Measurements from ENCODE around the gene ATP6AP1. TPM values are rescaled to one million over a fixed set of nuclear protein-coding genes. Genes with fewer than 3 reads are reported as not detected.
A peak's percentile ranks its signal among the peaks of the same experiment; 100 is the strongest.

ATP6AP1 gene
- total and polyA plus RNA-seq, 2 of the 13 experiments (the other 11 are each of a cell fraction or from before 2014, with no cell fraction given): 56.7 to 110 TPM

DNA sequence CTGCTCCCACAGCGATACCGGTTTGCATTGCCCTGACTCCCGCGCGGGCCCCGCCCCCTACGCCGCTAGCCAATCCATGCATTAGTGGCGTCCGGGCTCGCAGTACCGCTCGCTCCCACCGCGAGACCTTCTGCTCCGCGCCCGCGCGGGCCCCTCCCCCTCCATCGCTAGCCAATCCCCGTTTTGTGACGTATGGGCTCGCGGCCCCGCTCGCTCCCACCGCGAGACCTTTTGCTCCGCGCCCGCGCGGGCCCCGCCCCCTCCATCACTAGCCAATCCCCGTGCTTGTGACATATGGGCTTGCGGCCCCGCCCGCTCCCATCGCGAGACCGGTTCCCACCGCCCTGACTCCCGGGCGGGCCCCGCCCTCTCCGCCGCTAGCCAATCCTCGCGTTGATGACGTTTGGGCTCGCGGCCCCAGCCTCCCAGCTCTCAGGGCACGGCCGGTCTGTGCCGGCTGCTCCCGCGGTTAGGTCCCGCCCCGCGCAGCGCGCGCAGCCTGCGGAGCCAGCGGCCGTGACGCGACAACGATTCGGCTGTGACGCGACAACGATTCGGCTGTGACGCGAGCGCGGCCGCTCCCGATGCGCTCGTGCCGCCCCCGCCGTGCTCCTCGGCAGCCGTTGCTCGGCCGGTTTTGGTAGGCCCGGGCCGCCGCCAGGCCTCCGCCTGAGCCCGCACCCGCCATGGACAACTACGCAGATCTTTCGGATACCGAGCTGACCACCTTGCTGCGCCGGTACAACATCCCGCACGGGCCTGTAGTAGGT, 49.5 kb upstream of the ATP6AP1 start, which contains the start of gene EMD (continued):
- TF ChIP-seq, protein P1, sequence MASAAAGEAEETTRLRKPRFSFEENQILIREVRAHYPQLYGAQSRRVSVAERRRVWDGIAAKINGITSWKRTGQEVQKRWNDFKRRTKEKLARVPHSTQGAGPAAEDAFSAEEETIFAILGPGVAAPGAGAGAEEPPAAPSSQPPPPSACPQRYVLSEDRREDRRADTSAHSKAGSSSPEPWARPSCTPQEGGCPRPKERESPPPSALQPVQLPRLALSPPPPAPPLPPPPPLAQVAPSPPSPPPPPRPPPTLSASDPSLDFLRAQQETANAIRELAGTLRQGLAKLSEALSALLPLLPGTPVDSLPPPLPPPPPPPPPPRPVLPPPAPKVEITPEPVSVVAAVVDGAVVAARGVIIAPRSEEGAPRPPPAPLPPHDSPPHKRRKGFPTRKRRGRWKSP (CRISPR knock-in tag; IDR thresholded peaks at IDR 0.05): no peak
- TF ChIP-seq NFKB2 (CRISPR knock-in tag; IDR thresholded peaks at IDR 0.05; ENCODE audit: borderline replicate concordance) (peak; percentile 32; the same call in 1 of the 2 replicates), HNRNPK (IDR thresholded peaks at IDR 0.05; ENCODE audit: low read depth, low read length, poor library complexity, severe bottlenecking) (no peak), KLF6 (CRISPR knock-in tag; IDR thresholded peaks at IDR 0.05) (no peak), MTF1 (CRISPR knock-in tag; IDR thresholded peaks at IDR 0.05) (no peak), ZNF256 (CRISPR knock-in tag; conservative IDR thresholded peaks at IDR 0.05) (no peak), ARNTL (CRISPR knock-in tag; IDR thresholded peaks at IDR 0.05) (no peak), PRMT3 (CRISPR knock-in tag; IDR thresholded peaks at IDR 0.05; ENCODE audit: borderline replicate concordance, low read depth) (0 out of 2 replicates have a peak, but pooled peaks have one; percentile 39), ESRRA (CRISPR knock-in tag; IDR thresholded peaks at IDR 0.05; ENCODE audit: low read depth) (no peak), SKI (IDR thresholded peaks at IDR 0.05; ENCODE audit: partially characterized antibody) (no peak), FOXJ3 (CRISPR knock-in tag; IDR thresholded peaks at IDR 0.05; ENCODE audit: borderline replicate concordance) (no peak), ZNF672 (CRISPR knock-in tag; IDR thresholded peaks at IDR 0.05) (no peak), SOX5 (CRISPR knock-in tag; IDR thresholded peaks at IDR 0.05; ENCODE audit: borderline replicate concordance) (no peak), ZNF329 (CRISPR knock-in tag; IDR thresholded peaks at IDR 0.05; ENCODE audit: low read depth) (0 out of 2 replicates have a peak, but pooled peaks have one; percentile 33), JUND (CRISPR knock-in tag; IDR thresholded peaks at IDR 0.05) (0 out of 2 replicates have a peak, but pooled peaks have one; percentile 35), MBNL3 (CRISPR knock-in tag; conservative IDR thresholded peaks at IDR 0.05) (no peak), ZFY (CRISPR knock-in tag; IDR thresholded peaks at IDR 0.05) (peak; percentile 81), PPARG (CRISPR knock-in tag; conservative IDR thresholded peaks at IDR 0.05) (no peak), ZNF431 (CRISPR knock-in tag; IDR thresholded peaks at IDR 0.05; ENCODE audit: borderline replicate concordance, low read depth) (no peak)
- TF ChIP-seq, protein P2, sequence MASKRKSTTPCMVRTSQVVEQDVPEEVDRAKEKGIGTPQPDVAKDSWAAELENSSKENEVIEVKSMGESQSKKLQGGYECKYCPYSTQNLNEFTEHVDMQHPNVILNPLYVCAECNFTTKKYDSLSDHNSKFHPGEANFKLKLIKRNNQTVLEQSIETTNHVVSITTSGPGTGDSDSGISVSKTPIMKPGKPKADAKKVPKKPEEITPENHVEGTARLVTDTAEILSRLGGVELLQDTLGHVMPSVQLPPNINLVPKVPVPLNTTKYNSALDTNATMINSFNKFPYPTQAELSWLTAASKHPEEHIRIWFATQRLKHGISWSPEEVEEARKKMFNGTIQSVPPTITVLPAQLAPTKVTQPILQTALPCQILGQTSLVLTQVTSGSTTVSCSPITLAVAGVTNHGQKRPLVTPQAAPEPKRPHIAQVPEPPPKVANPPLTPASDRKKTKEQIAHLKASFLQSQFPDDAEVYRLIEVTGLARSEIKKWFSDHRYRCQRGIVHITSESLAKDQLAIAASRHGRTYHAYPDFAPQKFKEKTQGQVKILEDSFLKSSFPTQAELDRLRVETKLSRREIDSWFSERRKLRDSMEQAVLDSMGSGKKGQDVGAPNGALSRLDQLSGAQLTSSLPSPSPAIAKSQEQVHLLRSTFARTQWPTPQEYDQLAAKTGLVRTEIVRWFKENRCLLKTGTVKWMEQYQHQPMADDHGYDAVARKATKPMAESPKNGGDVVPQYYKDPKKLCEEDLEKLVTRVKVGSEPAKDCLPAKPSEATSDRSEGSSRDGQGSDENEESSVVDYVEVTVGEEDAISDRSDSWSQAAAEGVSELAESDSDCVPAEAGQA (IDR thresholded peaks at IDR 0.05; ENCODE audit: low read depth): peak; percentile 92
- TF ChIP-seq, protein P2 (CRISPR knock-in tag; IDR thresholded peaks at IDR 0.05; ENCODE audit: borderline replicate concordance): no peak
- TF ChIP-seq, protein P3, sequence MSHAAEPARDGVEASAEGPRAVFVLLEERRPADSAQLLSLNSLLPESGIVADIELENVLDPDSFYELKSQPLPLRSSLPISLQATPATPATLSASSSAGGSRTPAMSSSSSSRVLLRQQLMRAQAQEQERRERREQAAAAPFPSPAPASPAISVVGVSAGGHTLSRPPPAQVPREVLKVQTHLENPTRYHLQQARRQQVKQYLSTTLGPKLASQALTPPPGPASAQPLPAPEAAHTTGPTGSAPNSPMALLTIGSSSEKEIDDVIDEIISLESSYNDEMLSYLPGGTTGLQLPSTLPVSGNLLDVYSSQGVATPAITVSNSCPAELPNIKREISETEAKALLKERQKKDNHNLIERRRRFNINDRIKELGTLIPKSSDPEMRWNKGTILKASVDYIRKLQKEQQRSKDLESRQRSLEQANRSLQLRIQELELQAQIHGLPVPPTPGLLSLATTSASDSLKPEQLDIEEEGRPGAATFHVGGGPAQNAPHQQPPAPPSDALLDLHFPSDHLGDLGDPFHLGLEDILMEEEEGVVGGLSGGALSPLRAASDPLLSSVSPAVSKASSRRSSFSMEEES (CRISPR knock-in tag; IDR thresholded peaks at IDR 0.05): no peak
